WERI-Rb-1 (cell line): Measurements from ENCODE around the gene MOB2.

ENCODE experiments used
- DNase-seq: peaks from one replicate; pipeline ENCODE4 v3.0.0-alpha.2; 2020
- H3K27ac ChIP-seq: fragments of 250-450 bp; sonication (Bioruptor Pico); 2 replicates; pipeline ENCODE4 v1.5.1; 2020; ENCODE audit warnings: mild to moderate bottlenecking, moderate library complexity
- H3K27me3 ChIP-seq: fragments of 250-450 bp; sonication (Bioruptor Pico); 2 replicates; pipeline ENCODE4 v1.5.1; 2021; ENCODE audit warnings: mild to moderate bottlenecking, low read depth, moderate library complexity; ENCODE audit not compliant: insufficient read depth, severe bottlenecking
- H3K36me3 ChIP-seq: fragments of 250-450 bp; sonication (Bioruptor Pico); 2 replicates; pipeline ENCODE4 v1.5.1; 2020; ENCODE audit warnings: mild to moderate bottlenecking, moderate library complexity
- H3K4me3 ChIP-seq: 2 replicates; pipeline ENCODE4 v1.5.1; 2011; ENCODE audit warnings: low read depth, mild to moderate bottlenecking, control low read depth, low read length
- H3K9me3 ChIP-seq: fragments of 250-450 bp; sonication (Bioruptor Pico); 2 replicates; pipeline ENCODE4 v1.5.1; 2021; ENCODE audit warnings: mild to moderate bottlenecking, moderate library complexity; ENCODE audit not compliant: severe bottlenecking
- TF ChIP-seq, protein P1 (sequence below): IDR thresholded peaks from 2 replicates; pipeline ENCODE4 v1.5.1; 2011; ENCODE audit warnings: low read depth, mild to moderate bottlenecking, control low read depth, inconsistent platforms, low read length

MOB2 gene

DNA sequence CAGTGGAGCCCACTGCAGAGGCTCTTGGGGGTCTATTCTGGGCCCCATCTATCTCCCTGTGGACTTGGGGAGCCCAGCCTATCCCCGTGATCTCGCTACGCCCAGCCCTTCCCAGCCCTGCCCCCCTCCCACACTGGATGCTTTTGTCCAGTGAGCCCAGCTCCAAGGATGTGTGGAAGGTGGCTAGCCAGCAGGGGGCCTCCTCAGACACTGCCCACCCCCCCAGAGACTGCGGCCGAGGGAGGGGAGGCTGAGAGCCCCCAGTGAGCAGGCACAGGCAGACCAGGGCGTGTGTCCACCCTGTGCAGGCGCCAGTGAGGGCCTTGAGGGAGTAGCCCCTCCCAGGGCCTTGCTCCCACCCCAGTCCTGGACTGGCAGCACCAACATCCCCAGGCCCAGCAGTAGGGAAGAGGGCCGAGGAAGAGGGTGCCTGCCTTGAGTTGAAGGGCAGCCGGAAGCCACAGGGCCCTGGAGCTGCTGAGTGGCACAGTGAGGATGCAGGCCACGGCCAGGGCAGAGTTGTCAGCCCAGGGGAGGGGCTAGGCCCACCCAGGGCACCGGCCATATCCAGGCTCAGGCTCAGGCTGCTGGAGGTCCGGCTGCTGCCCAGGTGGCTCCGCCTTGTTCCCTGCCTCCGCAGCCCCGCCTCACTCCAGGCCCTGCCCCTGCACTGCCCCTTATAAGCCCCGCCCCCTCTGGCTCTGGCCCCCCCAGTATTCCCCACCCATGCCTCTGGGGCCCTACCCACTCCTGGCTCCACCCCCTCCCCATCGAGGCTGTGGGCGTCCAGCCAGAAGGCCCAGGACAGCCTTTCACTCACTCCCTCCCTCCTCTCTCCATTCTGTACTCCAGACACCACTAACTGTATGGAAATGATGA, 28.0 kb downstream of the MOB2 start:
- peak; percentile 76 for DNase-seq

DNA sequence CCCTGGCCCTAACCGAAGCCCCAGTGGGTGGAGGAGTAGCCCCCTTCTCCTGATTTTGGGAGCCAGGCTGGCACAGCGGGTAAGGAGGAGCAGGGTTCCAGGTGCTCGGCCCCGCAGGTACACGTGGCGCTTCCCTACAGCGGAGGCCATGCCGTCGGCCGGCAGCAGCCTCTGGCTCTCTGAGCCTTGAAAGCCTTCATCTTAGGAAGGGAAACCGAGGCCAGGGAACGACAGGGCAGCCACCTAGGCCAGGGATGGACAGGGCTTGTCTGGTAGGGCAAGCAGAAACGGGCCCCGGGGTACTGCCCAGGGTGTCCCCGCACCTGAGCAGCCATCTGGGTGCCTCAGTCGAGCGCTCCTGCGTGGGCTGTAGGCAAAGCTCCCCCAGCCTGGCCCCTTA, 28.7 kb downstream of the MOB2 start:
- H3K4me3 ChIP-seq = no peak overlapping the region
- H3K27me3 ChIP-seq = no peaks in the 10 kb centered on the region
- peak overlapping the region; percentile 29; the same call in 1 of the 2 replicates for H3K27ac ChIP-seq
- TF ChIP-seq, protein P1, sequence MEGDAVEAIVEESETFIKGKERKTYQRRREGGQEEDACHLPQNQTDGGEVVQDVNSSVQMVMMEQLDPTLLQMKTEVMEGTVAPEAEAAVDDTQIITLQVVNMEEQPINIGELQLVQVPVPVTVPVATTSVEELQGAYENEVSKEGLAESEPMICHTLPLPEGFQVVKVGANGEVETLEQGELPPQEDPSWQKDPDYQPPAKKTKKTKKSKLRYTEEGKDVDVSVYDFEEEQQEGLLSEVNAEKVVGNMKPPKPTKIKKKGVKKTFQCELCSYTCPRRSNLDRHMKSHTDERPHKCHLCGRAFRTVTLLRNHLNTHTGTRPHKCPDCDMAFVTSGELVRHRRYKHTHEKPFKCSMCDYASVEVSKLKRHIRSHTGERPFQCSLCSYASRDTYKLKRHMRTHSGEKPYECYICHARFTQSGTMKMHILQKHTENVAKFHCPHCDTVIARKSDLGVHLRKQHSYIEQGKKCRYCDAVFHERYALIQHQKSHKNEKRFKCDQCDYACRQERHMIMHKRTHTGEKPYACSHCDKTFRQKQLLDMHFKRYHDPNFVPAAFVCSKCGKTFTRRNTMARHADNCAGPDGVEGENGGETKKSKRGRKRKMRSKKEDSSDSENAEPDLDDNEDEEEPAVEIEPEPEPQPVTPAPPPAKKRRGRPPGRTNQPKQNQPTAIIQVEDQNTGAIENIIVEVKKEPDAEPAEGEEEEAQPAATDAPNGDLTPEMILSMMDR = no peak
- peaks cover 46% of the 10 kb centered on the region for H3K36me3 ChIP-seq
- no peak for DNase-seq
- H3K9me3 ChIP-seq = no peaks in the 10 kb centered on the region

More for the DNA sequence above, 28.0 kb downstream of the MOB2 start:
- H3K27ac ChIP-seq = peak overlapping the region; percentile 29
- H3K9me3 ChIP-seq = no peaks in the 10 kb centered on the region
- H3K27me3 ChIP-seq = no peaks in the 10 kb centered on the region
- TF ChIP-seq, protein P1 = peak; percentile 61
- H3K36me3 ChIP-seq = peaks cover 41% of the 10 kb centered on the region
- H3K4me3 ChIP-seq = no peak overlapping the region

DNA sequence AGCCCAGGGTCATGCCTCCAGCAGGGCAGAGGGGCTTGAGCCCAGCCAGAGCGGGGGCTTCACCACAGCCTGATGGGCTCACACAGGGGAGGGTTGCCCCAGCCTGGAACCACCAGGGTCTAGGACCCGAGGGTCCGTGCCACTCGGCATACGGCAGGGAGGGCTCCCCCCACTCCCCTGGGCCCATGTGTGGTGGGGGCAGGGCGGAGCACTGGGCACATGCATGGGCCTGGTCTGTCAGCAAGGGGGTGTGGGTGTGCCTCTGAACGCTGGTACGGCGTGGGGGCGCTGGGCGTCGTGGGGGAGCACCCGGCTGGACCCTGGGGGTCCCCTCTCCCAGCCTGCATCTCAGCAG, 29.3 kb downstream of the MOB2 start:
- TF ChIP-seq, protein P1 = no peak
- H3K9me3 ChIP-seq = no peaks in the 10 kb centered on the region
- DNase-seq = no peak
- H3K27ac ChIP-seq = no peak overlapping the region
- no peaks in the 10 kb centered on the region for H3K27me3 ChIP-seq
- H3K4me3 ChIP-seq = no peak overlapping the region
- peaks cover 46% of the 10 kb centered on the region for H3K36me3 ChIP-seq

DNA sequence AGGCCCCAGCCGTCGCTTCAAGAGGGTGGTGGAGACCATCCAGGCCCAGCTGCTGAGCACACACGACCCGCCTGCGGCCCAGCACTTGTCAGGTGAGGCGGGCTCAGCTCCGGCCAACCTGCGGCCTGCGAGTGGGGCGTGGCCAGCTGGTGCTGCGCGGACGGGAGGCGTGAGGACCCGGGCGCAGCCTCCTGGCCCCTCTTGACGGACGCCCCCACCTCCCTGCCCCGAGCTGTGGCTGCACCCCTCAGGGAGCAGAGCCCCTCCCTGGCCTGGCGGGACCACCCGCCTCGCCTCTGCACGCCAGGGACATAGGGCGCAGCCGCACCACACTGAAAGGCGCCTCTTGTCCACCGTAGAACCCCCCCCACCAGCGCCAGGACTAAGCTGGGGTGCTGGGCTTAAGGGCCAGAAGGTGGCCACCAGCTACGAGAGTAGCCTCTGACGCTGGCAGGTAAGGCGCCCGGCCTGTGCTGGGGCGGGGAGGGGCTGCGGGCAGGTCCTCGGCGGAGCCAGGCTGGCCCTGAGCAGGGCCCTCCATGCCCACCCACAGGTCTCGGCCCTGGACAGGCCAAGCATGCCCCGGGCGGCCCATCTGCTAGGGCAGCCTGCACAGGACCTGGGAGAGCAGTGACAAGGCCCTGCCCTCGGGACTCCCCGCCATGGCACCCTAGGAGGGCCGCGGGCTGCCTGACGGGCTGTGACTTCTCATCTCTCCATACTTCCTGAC, 29.8 kb downstream of the MOB2 start:
- Histone ChIP-seq H3K27ac (no peak overlapping the region), H3K27me3 (no peaks in the 10 kb centered on the region), H3K9me3 (no peaks in the 10 kb centered on the region), H3K4me3 (no peak overlapping the region), H3K36me3 (peaks cover 48% of the 10 kb centered on the region)
- DNase-seq = no peak
- TF ChIP-seq, protein P1 = no peak

DNA sequence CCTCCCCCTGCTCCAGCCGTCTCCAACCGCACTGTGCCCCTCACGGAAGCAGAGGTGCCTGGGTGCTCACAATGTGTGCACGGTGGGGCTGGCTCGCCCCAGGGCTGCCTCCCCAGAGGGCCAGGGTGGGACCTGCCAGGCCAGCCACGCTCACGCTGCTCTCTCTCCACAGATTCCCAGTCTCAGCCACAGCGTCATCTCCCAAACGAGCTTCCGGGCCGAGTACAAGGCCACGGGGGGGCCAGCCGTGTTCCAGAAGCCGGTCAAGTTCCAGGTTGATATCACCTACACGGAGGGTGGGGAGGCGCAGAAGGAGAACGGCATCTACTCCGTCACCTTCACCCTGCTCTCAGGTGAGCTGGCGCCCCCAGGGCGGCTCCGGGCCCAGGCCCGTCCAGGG, 30.4 kb downstream of the MOB2 start:
- DNase-seq = no peak
- Histone ChIP-seq H3K27ac (no peak overlapping the region), H3K36me3 (peaks cover 51% of the 10 kb centered on the region), H3K9me3 (no peaks in the 10 kb centered on the region), H3K27me3 (no peaks in the 10 kb centered on the region), H3K4me3 (no peak overlapping the region)
- TF ChIP-seq, protein P1 = no peak
